Fibroblast of the conjunctiva (primary cell): ENCODE data around the gene MAJIN.
"Not testable (repeated sequence)": the region's sequence is repeated elsewhere in the genome, so short reads cannot be mapped to it uniquely, and the experiment has no call there.

Source experiments
- DNase-seq: peaks from one replicate; pipeline ENCODE4 v3.0.0-alpha.2; 2010; ENCODE audit warnings: low read depth

The MAJIN gene, protein sequence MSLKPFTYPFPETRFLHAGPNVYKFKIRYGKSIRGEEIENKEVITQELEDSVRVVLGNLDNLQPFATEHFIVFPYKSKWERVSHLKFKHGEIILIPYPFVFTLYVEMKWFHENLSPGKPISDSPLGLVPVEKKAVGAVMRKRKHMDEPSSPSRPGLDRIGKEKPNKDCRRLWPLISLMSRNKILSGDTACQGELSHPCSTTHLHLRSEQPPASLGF

DNA sequence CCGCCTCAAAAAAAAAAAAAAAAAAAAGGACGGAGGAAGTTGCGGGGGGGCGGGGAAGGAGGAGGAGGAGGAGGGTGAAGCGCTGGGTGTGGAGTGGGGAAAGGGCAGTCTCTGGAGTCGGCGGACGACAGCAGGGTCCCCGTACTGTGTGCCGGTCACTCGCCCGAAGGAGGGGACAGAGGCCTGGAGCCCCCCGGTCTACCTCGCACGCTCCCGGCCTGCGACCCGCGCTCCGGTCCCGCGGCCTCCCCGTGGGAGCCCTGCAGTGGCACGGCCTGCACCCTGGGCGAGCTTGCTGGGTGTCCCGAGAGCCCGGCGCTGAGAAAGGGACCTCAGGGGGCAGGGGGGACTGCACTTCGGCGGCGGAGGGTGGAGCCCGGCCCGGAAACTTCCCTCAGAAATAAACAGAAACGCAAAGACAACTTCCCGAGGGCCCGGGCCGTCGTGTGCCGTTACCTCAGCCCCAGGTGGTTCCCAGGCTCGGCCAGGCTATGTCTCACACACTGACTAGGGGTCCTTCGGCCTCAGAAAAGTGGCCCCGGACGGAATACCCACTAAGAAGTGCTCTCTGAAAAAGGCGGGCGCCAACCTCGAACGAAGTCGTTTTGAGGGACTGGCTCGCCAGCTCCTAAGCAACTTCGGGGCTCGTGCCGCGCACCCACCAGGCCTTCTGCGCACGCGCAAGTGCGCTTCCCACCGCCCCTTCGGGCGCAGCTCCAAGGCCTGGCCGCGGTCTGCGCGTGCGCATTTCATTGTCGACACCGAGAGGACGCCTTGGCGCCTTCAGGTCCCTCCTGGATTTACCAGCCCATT lies at the start of gene MAJIN:
Gene MAJIN (minus strand): TSS at position 688 of the 813 bp plus-strand sequence. CDS start 12,703 bp downstream, outside the sequence.
- DNase-seq = peak; percentile 55

DNA sequence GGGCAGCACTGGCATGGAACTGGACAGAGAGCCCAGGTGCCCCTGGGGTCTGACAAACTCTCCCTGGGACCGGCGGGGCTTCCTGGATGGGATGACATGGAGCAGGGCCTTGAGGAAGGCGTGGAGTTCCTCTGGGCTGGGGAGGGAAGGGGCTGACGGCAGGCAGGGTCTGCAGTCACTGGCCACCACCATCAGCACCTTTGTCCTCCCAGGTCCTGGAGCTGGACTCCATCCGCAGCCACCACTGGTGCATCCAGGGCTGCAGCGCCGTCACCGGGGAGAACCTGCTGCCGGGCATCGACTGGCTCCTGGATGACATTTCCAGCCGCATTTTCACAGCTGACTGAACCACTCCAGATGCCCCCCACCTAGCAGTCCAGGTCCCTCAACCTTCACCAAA lies 49.6 kb upstream of the MAJIN start:
- DNase-seq = no peak

DNA sequence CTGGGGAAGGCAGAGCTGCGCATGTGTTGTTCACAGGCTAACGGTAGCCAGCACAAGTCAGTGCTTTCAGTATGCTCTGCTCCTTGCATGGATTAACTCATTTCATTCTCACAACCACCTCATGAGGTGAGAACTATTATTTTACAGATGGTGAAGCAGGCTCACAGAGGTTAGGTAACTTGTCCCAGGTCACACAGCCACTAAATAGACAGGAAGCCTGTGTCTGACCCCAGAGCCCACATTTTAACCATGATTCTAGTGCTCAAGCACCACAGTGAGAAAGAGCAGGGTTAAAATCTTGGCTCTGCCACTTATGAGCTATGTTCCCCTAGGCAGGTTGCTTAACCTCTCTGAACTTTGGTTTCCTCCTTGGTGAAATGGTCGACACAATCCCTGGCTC lies 49.1 kb upstream of the MAJIN start:
- DNase-seq = no peak

DNA sequence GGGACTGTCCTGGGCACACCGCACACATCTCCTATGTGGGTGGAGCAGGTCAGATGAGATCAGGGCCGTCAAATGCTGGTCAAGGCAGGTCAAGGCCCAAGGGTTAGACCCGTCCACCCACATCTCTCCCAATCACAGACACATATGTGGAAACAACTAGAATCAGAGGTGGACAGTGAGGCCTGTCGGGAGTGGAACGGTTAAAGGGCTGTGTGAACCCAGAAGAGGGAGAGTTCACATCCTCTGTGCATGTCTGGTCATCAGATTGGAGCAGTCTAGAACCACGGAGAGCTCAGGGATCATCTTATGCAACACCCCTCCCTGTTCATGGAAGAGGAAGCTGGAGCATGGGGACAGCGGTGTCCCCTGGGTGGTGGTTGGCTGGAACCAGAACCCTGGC lies 47.9 kb upstream of the MAJIN start:
- DNase-seq = no peak

DNA sequence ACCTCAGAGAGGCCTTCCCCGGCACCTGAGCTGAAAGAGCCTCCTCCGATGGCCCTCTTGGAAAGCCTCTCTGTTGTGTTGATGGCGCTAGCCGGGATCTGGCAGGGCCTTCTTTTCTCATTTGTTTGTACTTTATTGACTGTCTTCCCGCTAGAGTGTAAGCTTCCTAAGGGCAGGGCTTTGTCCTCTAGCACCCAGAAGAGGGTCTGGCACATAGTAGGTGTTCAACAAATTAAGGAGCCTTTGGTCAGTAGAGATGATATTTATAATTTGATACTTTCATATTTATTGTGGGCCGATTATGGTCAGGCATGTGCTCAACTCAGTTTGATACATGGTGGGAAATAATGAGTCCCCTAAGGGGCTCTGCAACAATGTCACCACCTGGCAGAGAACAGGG lies 46.0 kb upstream of the MAJIN start:
- no peak for DNase-seq

DNA sequence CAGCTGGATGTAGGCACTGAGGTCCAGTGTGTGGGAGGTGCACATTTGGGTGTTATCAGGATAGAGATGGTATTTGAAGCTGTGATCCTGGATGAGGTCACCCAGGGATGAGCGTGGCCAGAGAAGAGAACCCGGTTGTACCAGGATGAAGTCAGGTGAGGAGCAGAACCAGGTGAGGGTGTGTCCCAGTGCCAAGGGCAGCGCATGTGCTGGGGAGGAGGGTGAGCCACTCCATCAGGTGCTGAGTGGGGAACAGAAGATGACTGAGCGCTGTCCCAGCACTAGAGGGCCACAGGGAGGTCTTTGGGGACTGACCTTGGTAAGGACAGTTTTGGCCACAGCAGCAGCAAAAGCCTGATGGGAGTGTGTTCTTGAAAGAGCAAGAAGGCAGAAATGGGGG lies 44.8 kb upstream of the MAJIN start:
- no peak for DNase-seq

DNA sequence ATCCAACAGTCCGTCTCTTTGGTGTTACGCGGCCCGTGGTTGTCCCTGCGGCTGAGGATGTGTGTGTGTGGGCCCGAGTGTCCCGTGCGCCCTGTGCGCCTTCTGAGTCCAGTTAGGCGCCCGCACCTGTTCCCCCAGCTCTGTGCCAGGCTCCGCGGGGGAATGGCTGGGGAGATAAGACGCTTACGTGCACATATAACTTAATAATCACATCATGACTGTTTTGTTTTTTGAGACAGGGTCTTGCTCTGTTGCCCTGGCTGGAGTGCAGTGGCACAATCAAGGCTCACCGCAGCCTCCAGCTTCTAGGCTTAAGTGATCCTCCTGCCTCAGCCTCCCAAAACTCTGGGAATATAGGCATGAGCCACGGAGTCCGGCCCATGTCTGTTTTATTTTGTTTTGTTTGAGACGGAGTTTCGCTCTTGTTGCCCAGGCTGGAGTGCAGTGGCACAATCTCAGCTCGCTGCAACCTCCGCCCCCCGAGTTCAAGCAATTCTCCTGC lies 42.9 kb upstream of the MAJIN start:
- DNase-seq = no peak

DNA sequence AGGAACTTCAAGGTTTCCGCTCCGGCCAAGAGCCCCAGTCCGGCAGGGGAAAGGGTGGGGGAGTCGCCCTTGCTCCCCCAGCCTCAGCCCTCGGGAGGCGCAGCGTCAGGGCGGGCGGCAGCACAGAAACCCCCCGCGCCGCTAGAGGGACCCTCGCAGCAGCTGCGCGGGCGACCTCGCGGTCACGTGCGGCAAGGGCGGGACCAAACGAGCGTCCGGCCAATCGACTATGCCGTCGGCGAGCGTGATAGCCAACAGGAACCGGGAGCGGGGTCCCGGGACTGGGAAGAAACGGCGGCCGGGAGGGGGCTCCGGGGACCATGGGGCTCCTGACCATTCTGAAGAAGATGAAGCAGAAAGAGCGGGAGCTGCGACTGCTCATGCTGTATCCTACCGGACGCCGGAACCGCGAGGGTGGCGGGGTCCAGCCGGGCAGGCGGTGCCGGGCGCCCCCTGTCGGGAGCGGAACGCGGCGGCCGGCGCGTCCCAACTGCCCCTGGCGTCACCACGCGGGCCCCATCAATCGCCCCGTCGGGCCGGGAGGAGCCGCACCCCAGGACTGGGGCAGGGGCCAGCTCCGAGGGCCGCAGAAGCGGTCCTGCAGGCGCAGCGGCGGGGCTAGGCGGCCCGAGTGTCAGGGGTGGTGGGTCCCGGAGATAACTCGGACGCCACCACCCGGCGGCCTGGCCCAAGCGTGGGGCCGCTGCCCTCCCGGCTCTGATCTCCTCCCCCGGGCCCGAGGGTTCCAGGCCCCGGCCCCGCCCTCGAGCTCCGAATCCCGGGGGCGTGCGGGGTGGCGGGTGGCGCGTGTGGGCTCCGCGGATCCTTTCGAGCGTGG lies 42.2 kb upstream of the MAJIN start, which contains the start of gene ARL2:
Gene ARL2 (plus strand): TSS at position 273 of the 838 bp plus-strand sequence. CDS start 48 bp downstream, at position 321.
- peak; percentile 82 for DNase-seq

DNA sequence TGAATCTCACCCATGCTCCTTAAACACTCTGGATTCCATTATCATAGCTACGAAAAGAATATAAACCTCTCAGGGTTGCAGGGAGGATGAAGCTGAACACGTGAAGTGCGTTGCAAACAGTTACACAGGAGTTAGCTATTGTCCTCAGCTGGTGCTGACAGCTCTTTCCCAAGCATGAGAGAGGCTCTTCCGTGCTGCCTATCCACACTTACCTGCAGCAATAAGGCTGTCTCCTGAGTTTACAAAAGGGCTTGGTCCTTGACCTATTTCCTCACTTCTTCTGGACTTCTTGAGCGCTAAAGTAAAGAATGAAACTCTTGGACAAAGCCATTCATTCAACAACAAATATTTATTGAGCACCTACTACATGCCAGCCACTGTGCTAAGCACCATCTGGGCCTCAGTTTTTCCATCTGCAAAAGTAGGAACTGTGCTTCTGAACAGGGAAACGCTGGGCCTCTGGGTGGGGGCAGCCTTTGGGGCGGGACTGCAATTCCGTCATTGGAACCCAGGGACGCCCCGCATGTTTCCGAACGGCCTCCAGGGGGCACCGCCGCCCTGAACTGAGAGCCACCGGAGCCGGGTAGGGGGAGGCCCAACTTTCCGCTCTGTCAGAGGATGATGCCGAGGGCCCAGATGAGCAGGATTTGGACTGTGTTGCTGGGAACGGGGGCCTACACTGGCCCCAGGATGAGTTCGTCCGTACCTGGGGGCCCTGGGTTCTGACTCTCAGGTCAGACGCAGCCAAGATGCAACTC lies 41.4 kb upstream of the MAJIN start:
- peak; percentile 80 for DNase-seq

DNA sequence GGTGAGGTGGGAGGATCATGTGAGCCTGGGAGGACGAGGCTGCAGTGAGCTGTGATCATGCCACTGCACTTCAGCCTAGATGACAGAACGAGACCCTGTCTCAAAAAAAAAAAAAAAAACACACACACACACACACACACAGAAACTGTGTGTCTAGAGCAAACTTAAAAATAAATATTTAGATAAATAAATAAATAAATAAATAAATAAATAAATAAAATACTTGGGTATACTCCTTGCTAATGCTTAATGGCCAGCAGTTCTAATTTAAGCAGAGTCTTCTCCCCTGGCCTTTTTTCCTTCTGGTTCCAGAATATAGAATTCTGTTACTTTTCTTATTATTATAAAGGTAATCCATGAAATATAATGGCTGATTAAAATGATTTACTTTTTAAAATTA lies 37.0 kb upstream of the MAJIN start:
- no peak for DNase-seq

DNA sequence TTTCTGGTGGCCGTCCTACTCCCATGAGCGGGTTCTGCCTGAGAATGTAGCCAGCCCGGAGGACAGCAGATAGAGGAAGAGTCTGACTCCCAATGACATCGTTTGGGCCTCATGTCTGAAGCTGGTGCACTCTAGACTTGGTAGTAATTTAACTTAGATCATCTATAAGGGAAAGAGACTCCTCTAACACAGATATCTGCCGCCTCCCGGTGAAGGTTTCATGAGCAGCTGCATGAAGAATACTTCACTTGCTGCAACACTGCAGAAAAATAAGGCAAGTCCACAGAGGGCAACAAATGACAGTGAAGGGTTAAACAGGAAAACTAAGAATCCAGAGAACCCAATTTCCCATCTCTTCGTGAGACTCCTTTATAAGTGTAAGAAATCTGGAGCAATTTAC lies 36.1 kb upstream of the MAJIN start:
- no peak for DNase-seq

DNA sequence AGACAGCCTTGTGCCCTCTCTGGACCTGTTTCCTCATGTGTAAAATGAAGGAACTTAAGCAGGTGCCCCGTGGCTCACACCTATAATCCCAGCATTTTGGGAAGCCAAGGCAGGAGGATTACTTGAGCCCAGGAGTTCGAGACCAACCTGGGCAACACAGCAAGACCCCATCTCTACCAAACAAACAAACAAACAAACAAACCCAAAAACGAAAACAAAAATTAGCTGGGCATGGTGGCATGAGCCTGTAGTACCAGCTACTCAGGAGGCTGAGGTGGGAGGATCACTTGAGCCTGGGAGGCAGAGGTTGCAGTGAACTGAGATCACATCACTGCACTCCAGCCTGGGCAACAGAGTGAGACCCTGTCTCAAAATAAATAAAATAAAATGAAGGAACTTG lies 32.1 kb upstream of the MAJIN start:
- not testable (repeated sequence) for DNase-seq

DNA sequence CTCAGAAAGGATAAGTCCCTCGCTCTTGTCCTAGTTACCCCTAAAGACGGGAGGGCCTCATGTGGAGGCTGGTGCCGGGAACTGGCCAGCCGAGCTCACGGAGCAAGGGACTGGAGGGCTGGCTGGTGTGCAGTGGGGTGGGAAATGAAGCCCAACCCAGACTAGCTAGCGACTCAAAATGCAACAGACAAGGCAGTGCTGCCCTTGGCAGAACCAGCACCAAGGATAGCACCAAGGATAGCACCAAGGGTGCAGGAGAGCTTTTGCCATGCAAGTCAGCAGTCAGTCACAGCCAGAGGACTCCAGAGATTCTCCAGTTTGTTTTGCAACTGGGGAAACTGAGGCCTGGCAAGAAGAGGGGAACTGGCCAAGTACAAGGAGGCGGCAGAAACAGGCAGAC lies 31.4 kb upstream of the MAJIN start:
- DNase-seq = no peak

DNA sequence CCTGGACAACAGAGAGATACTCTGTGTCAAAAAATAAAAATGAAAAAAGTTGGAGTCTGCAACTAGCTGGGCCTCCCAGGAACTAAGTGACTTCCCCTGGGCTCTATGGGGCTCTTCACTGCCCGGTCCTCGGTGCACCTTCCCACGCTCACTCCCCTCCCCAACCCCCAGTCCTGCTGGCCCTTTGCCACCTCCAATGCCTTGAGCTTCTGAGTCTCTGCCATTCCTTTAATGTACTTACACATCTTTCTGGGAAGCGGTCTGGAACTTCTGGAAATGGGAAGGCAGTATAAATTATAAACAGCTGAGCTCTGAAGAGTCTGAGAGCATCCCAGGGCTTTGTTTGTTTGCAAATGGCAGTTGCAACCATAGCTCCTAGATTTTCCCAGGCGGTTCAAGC lies 30.8 kb upstream of the MAJIN start:
- DNase-seq = no peak

DNA sequence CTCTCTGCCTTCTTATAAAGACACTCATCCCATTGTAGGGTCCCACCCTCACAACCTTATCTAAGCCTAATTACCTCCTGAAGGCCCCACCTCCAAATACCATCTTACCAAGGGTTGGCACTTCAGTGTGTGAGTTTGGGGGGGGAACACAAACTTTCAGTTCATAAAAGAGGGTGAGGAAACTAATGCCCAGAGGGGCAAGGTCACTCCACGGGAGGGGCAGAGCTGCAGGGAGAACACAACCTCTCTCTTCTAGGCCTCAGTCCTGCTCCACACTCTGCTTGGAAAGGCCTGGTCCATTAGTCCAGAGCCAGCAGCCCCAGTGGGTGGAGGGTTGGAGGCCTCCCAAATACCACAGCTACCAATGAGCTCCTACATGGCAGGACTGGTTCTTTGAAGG lies 27.6 kb upstream of the MAJIN start:
- no peak for DNase-seq

DNA sequence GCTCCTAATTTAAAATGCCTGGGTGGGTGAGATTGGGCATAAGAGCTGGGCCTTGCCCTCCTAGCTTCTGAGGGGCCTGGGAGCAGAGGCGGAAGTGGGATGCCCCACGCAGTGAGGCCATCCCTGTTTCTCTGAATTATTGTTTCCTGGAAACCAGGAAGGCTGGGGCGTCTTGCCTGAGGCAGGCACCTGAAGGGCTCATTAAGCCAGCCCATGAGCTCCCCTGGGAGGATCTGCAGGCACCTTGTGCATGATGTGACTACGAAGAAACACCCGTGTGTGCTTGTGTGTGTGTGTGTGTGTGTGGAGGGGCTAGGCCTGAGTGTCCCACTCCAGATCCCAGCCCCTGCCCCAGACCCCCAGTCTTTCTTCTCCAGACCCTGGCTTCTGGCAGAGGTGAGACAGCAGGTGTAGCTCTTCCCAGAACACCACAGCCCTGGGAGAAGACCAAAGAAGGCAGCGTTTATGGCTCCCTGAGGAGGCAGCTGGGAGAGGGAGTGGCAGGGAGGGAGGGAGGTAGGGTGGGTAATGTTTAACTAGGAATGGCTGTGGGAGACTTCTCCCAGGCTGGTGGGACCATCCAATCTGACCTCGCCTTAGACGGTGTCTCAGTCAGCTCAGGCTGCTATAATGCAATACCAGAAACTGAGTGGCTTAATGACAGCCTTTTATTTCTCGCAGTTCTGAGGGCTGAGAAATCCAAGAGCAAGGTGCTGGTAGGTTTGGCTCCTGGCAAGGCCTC lies 27.0 kb upstream of the MAJIN start:
- DNase-seq = no peak

DNA sequence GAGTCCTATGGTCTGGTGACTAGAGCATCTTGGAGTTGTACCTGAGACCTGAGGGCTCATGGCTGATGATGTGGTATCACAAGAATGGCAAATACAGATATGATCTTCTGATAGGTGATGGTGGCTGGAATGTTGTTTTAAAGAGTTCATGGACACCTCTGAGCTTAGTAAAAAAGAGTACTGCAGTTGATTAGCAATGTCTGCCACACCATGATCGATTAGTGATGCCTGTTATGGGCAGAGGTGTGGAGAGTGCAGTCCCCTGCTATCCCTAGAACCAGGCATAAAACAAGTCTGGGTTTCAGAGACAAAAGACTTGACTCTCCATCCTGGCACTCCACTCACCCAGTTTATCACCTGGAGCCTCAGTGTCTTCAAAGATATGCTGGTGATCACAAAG lies 26.2 kb upstream of the MAJIN start:
- DNase-seq = no peak

DNA sequence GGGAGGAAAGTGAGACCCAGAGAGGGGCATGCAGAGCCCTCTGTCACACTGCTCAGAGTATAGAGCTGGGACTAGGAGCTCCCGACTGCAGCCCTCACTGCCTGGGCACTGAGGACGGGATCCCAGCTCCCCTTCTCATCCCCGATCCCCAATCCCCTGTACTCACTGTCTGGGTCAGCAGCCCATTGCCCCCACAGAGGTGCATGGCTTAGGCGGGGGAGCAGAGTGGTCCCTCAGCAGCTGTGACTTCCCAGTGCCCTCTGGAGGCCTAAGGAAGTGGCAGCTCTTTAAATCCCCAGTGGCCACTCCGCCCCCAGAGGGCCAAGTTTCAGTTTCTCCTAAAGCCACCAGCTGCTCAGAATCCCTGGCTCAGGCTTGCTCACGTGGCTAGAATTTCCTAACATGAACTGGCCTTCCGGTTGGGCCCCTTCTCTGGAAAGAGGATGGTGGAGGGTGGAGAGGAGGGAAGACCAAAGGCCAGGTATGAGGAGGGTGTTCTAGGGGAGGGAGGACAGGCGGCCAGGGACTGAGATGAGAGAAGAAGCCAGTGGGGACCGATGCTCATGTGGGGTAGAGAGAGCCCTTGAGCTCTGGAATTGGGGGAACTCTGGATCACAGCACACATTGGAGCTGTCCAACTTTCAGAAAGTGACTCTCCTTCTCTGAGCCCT lies 24.9 kb upstream of the MAJIN start, which contains the start of gene BATF2:
Gene BATF2 (minus strand): TSS at position 262 of the 671 bp plus-strand sequence. CDS start 57 bp downstream, at position 205.
- DNase-seq = no peak

DNA sequence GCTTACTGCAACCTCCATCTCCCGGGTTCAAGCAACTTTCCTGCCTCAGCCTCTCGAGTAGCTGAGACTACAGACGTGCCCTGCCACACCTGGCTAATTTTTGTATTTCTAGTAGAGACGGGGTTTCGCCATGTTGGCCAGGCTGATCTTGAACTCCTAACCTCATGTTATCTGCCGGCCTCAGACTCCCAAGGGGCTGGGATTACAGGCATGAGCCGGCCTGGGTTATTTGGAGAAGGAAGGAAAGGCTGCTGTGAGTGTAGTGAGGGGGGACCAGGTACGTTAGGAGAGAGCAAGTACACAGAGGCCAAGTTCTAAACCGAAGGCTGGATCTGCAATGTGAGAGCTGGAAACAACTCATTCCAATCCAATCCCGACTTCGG lies 24.4 kb upstream of the MAJIN start:
- no peak for DNase-seq

DNA sequence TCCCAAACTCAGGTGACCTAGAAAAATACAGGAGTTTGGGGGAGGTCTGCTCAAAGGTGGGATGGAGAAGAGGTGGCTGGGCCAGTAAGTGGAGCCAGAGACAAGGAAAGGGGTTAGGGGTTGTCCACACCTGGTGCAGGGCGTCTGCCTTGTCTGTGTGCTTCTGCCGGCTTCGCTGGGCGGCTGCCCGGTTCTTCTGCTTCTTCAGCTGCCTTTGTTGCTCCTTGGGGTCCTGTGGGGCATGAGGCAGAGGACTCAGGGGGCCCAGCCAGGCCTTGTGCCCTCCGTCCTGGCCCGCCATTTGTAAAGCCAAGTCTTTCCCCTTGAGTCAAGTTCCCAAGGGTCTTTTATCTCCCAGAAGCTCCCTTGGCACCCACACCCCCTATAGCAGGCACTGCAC lies 22.4 kb upstream of the MAJIN start:
- no peak for DNase-seq
